Thyroid gland (tissue), 4 donors: Measurements from ENCODE around the gene KMT5C.

Experiments
- CTCF ChIP-seq, 6 experiments: fragments of 200-600 bp in 3 of 6; fragments of 450-650 bp in 3 of 6; sonication (generic) in 3 of 6; IDR thresholded peaks; one replicate each; pipeline ENCODE4 v1.5.1; 2016 to 2019; ENCODE audit warnings: antibody characterized with exemption in 6 of 6, mild to moderate bottlenecking in 2 of 6, inconsistent platforms in 1 of 6, moderate library complexity in 1 of 6
- POLR2A ChIP-seq, 2 donors: fragments of 450-650 bp; IDR thresholded peaks; one replicate each; pipeline ENCODE4 v1.6.1; 2017; ENCODE audit warnings: antibody characterized with exemption in 2 of 2, mild to moderate bottlenecking in 2 of 2, moderate library complexity in 1 of 2

- TF ChIP-seq CTCF (IDR thresholded peaks at IDR 0.05), result no peak
- TF ChIP-seq POLR2A (IDR thresholded peaks at IDR 0.05), result no peak
Observed at GRCh38 chr19:55305491-55305890, 34.2 kb upstream of the KMT5C start.
